Keratinocyte (primary cell): ENCODE data around the gene PRR16. TPM values are rescaled to one million over a fixed set of nuclear protein-coding genes. Genes with fewer than 3 reads are reported as not detected.

Source experiments
- DNase-seq: peaks from one replicate; pipeline ENCODE4 v3.0.0-alpha.2; 2011; ENCODE audit warnings: low read depth, missing footprints, low spot score
- FAIRE-seq: peaks from 2 replicates; lab custom pipeline; 2011; peaks lifted over from hg19 to GRCh38; lab: Jason Lieb, UNC
- H2AFZ ChIP-seq: 2 replicates; pipeline ENCODE4 v1.6.0; 2012; ENCODE audit warnings: low read length, control low read depth, inconsistent platforms; ENCODE audit not compliant: control insufficient read depth
- H3K27ac ChIP-seq: 2 replicates; pipeline ENCODE4 v1.5.1; 2011; ENCODE audit warnings: low read length; ENCODE audit not compliant: control insufficient read depth, insufficient read depth
- H3K27me3 ChIP-seq: 3 replicates; pipeline ENCODE4 v1.6.0; 2011; ENCODE audit warnings: low read length; ENCODE audit not compliant: control insufficient read depth, insufficient read depth; ENCODE audit errors: extremely low read depth
- H3K36me3 ChIP-seq, 2 experiments: 2 replicates in 1 of 2; 3 replicates in 1 of 2; pipeline ENCODE4 v1.5.1; 2011; ENCODE audit warnings: low read length in 2 of 2, mild to moderate bottlenecking in 1 of 2; ENCODE audit not compliant: control insufficient read depth in 2 of 2, insufficient read depth in 2 of 2; ENCODE audit errors: extremely low read depth in 1 of 2
- H3K4me1 ChIP-seq: 3 replicates; pipeline ENCODE4 v1.5.1; 2011; ENCODE audit warnings: low read length; ENCODE audit not compliant: control insufficient read depth, insufficient read depth; ENCODE audit errors: extremely low read depth
- H3K4me2 ChIP-seq: 3 replicates; pipeline ENCODE4 v1.6.0; 2011; ENCODE audit warnings: low read depth, low read length; ENCODE audit not compliant: control insufficient read depth, insufficient read depth; ENCODE audit errors: extremely low read depth
- H3K4me3 ChIP-seq, 3 experiments: fragments of 200-600 bp in 1 of 3; sonication (generic) in 1 of 3; 2 replicates in 2 of 3; 3 replicates in 1 of 3; pipeline ENCODE4 v1.5.1; 2011 to 2016; ENCODE audit warnings: low read length in 3 of 3, mild to moderate bottlenecking in 3 of 3, control low read depth in 2 of 3, inconsistent platforms in 1 of 3, low read depth in 1 of 3, mixed read lengths in 1 of 3, mixed run types in 1 of 3, moderate library complexity in 1 of 3; ENCODE audit not compliant: control insufficient read depth in 2 of 3, insufficient read depth in 2 of 3; ENCODE audit errors: extremely low read depth in 1 of 3
- H3K79me2 ChIP-seq: 2 replicates; pipeline ENCODE4 v1.6.0; 2012; ENCODE audit warnings: low read length; ENCODE audit not compliant: control insufficient read depth, insufficient read depth
- H3K9ac ChIP-seq: 3 replicates; pipeline ENCODE4 v1.6.0; 2011; ENCODE audit warnings: low read length; ENCODE audit not compliant: control insufficient read depth, insufficient read depth; ENCODE audit errors: extremely low read depth
- H3K9me1 ChIP-seq: 3 replicates; pipeline ENCODE4 v1.6.0; 2011; ENCODE audit warnings: low read length; ENCODE audit not compliant: control insufficient read depth, insufficient read depth; ENCODE audit errors: extremely low read depth
- H3K9me3 ChIP-seq: 2 replicates; pipeline ENCODE4 v1.5.1; 2012; ENCODE audit warnings: low read depth, low read length; ENCODE audit not compliant: control insufficient read depth
- H4K20me1 ChIP-seq: 3 replicates; pipeline ENCODE4 v1.6.0; 2011; ENCODE audit warnings: low read length; ENCODE audit not compliant: control insufficient read depth, insufficient read depth; ENCODE audit errors: extremely low read depth
- EZH2 ChIP-seq: IDR thresholded peaks from one replicate; pipeline ENCODE4 v1.6.1; 2012; ENCODE audit warnings: inconsistent platforms, mild to moderate bottlenecking, low read length, moderate library complexity
- dilution Hi-C: fragments of 300-500 bp; cut with MboI; formaldehyde crosslinking; loops from one replicate; pipeline ENCODE4 v1.7.0; 2020; ENCODE audit warnings: low sequenced_read_pairs; ENCODE audit not compliant: extremely low pct_ligation_motif_present
- polyA plus RNA-seq, 5 experiments: library from polyadenylated mRNA; depleted of rRNA in 3 of 5; stranded (reverse) in 3 of 5; stranded (forward) in 1 of 5; unstranded in 1 of 5; fragments of >200 nt; gene quantifications; 1 replicate in 1 of 5; 2 replicates in 3 of 5; 3 replicates in 1 of 5; pipeline versions ENCODE4 v1.2.1 to v1.2.3, GENCODE V29; 2011 to 2012; ENCODE audit warnings: missing spikeins in 2 of 5, low read depth in 1 of 5, low replicate concordance in 1 of 5
- TF ChIP-seq, protein P1 (sequence below), 3 experiments: IDR thresholded peaks in 1 of 3; conservative IDR thresholded peaks in 1 of 3; optimal IDR thresholded peaks in 1 of 3; 2 replicates in 2 of 3; 3 replicates in 1 of 3; pipeline versions ENCODE3 to v1.5.1; 2011; ENCODE audit warnings: low read length in 3 of 3, mild to moderate bottlenecking in 3 of 3, moderate library complexity in 2 of 3, control low read depth in 1 of 3, inconsistent platforms in 1 of 3; ENCODE audit not compliant: insufficient read depth in 2 of 3; ENCODE audit errors: extremely low read depth in 1 of 3

The PRR16 gene
- polyA plus RNA-seq, 1 donor (not counting 4 experiments of a cell fraction or from before 2014, with no cell fraction given), result 0.05 TPM

DNA sequence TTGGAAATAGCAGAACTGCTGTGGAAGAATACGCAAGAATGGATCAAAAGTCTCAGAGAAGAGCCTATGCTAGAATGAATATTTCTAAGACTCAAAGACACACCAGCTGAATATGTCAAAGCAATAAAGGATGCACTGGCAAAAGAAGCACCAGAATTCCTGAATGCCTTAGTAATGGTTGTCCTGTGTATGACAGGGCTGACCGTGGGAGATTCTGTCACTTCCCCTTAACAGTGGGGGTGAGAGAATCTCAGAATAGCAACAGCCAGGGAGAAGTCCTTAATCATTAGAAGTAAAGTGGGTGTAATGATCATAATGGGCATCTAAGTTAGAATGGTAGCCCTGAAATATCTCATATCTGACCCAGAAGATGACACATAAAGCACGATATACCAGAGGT, 14.6 kb upstream of the PRR16 start:
- no peaks in the 10 kb centered on the region for H3K27me3 ChIP-seq
- dilution Hi-C loops, result no loop called here
- H3K4me3 ChIP-seq, result no peak overlapping the region
- no peak overlapping the region for H3K9ac ChIP-seq
- FAIRE-seq (no peak), DNase-seq (no peak)
- TF ChIP-seq, protein P1, sequence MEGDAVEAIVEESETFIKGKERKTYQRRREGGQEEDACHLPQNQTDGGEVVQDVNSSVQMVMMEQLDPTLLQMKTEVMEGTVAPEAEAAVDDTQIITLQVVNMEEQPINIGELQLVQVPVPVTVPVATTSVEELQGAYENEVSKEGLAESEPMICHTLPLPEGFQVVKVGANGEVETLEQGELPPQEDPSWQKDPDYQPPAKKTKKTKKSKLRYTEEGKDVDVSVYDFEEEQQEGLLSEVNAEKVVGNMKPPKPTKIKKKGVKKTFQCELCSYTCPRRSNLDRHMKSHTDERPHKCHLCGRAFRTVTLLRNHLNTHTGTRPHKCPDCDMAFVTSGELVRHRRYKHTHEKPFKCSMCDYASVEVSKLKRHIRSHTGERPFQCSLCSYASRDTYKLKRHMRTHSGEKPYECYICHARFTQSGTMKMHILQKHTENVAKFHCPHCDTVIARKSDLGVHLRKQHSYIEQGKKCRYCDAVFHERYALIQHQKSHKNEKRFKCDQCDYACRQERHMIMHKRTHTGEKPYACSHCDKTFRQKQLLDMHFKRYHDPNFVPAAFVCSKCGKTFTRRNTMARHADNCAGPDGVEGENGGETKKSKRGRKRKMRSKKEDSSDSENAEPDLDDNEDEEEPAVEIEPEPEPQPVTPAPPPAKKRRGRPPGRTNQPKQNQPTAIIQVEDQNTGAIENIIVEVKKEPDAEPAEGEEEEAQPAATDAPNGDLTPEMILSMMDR (optimal IDR thresholded peaks at IDR 0.05 in 1 of 3, IDR thresholded peaks at IDR 0.05 in 1 of 3, conservative IDR thresholded peaks at IDR 0.05 in 1 of 3; ENCODE audit: extremely low read depth in 1 of 3, insufficient read depth in 2 of 3, low read length in 3 of 3), result no peak
- TF ChIP-seq EZH2, result no peak
- no peaks in the 10 kb centered on the region for H3K79me2 ChIP-seq
- no peak overlapping the region for H3K27ac ChIP-seq
- no peaks in the 10 kb centered on the region for H3K4me1 ChIP-seq
- no peak overlapping the region for H3K4me2 ChIP-seq
- no peak overlapping the region for H2AFZ ChIP-seq
- H3K9me1 ChIP-seq, result no peaks in the 10 kb centered on the region
- no peaks in the 10 kb centered on the region for H3K9me3 ChIP-seq
- no peaks in the 10 kb centered on the region for H4K20me1 ChIP-seq
- no peaks in the 10 kb centered on the region for H3K36me3 ChIP-seq

DNA sequence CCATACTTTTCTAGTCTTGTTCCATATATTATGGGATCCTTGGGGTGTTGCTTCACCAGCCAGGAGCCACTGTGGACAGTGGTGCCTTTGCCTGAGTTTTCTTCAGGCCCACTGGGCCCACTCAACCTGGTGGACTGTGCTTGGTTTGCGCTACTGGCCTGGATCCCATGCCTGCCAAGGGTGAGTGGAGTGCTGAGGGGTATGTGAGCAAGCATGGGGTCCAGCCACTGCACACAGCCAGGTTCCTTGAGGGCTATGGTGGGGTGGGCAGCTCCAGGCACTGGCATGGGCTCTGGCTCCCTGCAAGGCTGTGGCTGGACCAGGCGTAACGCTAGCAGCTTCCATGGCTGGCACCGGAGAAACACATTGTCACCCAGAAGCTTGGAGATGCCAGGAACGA, 13.2 kb upstream of the PRR16 start:
- Histone ChIP-seq H2AFZ (no peak overlapping the region), H3K4me2 (no peak overlapping the region), H3K27me3 (no peaks in the 10 kb centered on the region), H3K36me3 (no peaks in the 10 kb centered on the region), H3K4me3 (no peak overlapping the region), H3K27ac (no peak overlapping the region), H3K9ac (no peak overlapping the region), H4K20me1 (no peaks in the 10 kb centered on the region), H3K9me1 (no peaks in the 10 kb centered on the region), H3K9me3 (no peaks in the 10 kb centered on the region), H3K4me1 (no peaks in the 10 kb centered on the region), H3K79me2 (no peaks in the 10 kb centered on the region)
- TF ChIP-seq, protein P1 (optimal IDR thresholded peaks at IDR 0.05 in 1 of 3, IDR thresholded peaks at IDR 0.05 in 1 of 3, conservative IDR thresholded peaks at IDR 0.05 in 1 of 3; ENCODE audit: extremely low read depth in 1 of 3, insufficient read depth in 2 of 3, low read length in 3 of 3), result no peak
- DNase-seq (no peak), FAIRE-seq (no peak)
- dilution Hi-C loops, result no loop called here
